GM18907 (cell line): ENCODE data around the gene STK32C.

Experiments
- ATAC-seq: cut with Tn5 transposase; IDR thresholded peaks from one replicate; pipeline ENCODE4 v1.9.1; 2021; ENCODE audit warnings: mild to moderate bottlenecking, moderate library complexity; ENCODE audit not compliant: unreplicated experiment

Gene STK32C

GRCh38 chr10:132174237-132174636, 133.5 kb downstream of the STK32C start:
- ATAC-seq: no peak

GRCh38 chr10:132173185-132173584, 134.6 kb downstream of the STK32C start:
- no peak for ATAC-seq

- no peak for ATAC-seq
These were observed 135.4 kb downstream of the STK32C start for GRCh38 chr10:132172091-132173066.

- no peak for ATAC-seq
These were observed 137.0 kb downstream of the STK32C start for GRCh38 chr10:132170561-132171361.

GRCh38 chr10:132169766-132170560, 137.8 kb downstream of the STK32C start:
- ATAC-seq: no peak

- no peak for ATAC-seq
These were observed 138.6 kb downstream of the STK32C start for GRCh38 chr10:132169031-132169765.

GRCh38 chr10:132168571-132169030, 139.1 kb downstream of the STK32C start:
- ATAC-seq: no peak

GRCh38 chr10:132167976-132168375, 139.8 kb downstream of the STK32C start:
- no peak for ATAC-seq

GRCh38 chr10:132167041-132167674, 140.6 kb downstream of the STK32C start:
- ATAC-seq: no peak

GRCh38 chr10:132166216-132166950, 141.4 kb downstream of the STK32C start:
- ATAC-seq: no peak

- ATAC-seq: no peak
These were observed 142.3 kb downstream of the STK32C start for GRCh38 chr10:132165416-132165980.

GRCh38 chr10:132164761-132165278, 142.9 kb downstream of the STK32C start:
- no peak for ATAC-seq

- ATAC-seq: no peak
These were observed 143.8 kb downstream of the STK32C start for GRCh38 chr10:132163826-132164515.

- no peak for ATAC-seq
These were observed 144.4 kb downstream of the STK32C start for GRCh38 chr10:132163278-132163765.

- ATAC-seq: no peak
These were observed 145.0 kb downstream of the STK32C start for GRCh38 chr10:132162590-132163277.

- ATAC-seq: peak; percentile 42
These were observed 145.7 kb downstream of the STK32C start for GRCh38 chr10:132162021-132162531.
